Stomach (tissue), 4 donors: ENCODE measurements around the gene CDYL.

Experiments used
- CTCF ChIP-seq, 7 experiments: fragments of 450-650 bp in 4 of 7; fragments of 200-600 bp in 3 of 7; sonication (generic) in 3 of 7; IDR thresholded peaks; one replicate each; pipeline ENCODE4 v1.5.1; 2016 to 2019; ENCODE audit warnings: antibody characterized with exemption in 7 of 7, control low read depth in 2 of 7, mild to moderate bottlenecking in 1 of 7
- EP300 ChIP-seq: sonication (generic); formaldehyde crosslinking; IDR thresholded peaks from one replicate; pipeline ENCODE4 v1.6.1; 2017; ENCODE audit warnings: antibody characterized with exemption
- POLR2A ChIP-seq, 4 donors: fragments of 450-650 bp; IDR thresholded peaks; one replicate each; pipeline ENCODE4 v1.6.1; 2016; ENCODE audit warnings: antibody characterized with exemption in 4 of 4, control low read depth in 2 of 4, mild to moderate bottlenecking in 1 of 4, moderate library complexity in 1 of 4
- POLR2AphosphoS5 ChIP-seq, 3 donors: sonication (generic); formaldehyde crosslinking; IDR thresholded peaks; one replicate each; pipeline ENCODE4 v1.6.1; 2016; ENCODE audit warnings: antibody characterized with exemption in 3 of 3

GRCh38 chr6:4940416-4940815 is 164.2 kb downstream of the CDYL start:
- TF ChIP-seq CTCF (IDR thresholded peaks at IDR 0.05) (no peak), POLR2AphosphoS5 (IDR thresholded peaks at IDR 0.05) (no peak), EP300 (no peak), POLR2A (IDR thresholded peaks at IDR 0.05) (no peak)
